ENCODE measurements around the gene PWP1. TPM values are rescaled to one million over a fixed set of nuclear protein-coding genes. Genes with fewer than 3 reads are reported as not detected.
"Not testable (repeated sequence)": the region's sequence is repeated elsewhere in the genome, so short reads cannot be mapped to it uniquely, and the experiment has no call there.

The PWP1 gene
- total RNA-seq, 2 donors from 2014 or later: 28.0 to 59.2 TPM

DNA sequence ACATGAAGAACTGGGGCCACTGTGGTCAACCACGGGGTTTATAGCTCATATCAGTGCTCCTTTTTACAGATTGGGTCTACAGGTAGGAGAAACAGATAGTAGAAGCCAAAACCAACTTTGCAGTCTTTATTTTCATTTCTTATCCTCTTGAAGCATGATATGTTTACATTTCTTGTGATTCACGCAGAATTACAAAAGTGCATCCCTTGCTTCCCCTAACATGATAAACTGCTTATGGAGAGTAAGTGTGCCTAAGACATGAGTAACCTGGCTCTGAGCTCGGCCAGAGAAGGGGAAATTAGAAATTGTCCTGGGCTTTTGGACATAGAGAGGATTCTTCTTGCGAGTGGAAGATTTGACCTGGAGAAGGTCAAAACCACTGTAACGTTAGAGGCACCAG, 18.4 kb downstream of the PWP1 start:
- ATAC-seq (no peak), DNase-seq (ENCODE audit: low spot score in 2 of 2) (no peak)
- peaks cover 55 to 78% of the 10 kb centered on the region in 2 donors for H3K36me3 Mint-ChIP-seq
- H3K27ac Mint-ChIP-seq: no peak overlapping the region
- no peaks in the 10 kb centered on the region for H3K9me3 Mint-ChIP-seq

DNA sequence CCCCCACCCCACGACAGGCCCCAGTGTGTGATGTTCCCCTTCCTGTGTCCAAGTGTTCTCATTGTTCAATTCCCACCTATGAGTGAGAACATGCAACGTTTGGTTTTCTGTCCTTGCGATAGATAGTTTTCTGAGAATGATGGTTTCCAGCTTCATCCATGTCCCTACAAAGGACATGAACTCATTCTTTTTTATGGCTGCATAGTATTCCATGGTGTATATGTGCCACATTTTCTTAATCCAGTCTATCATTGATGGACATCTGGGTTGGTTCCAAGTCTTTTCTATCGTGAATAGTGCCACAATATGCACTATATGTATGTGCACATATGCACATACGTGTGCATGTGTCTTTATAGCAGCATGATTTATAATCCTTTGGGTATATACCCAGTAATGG, 19.9 kb downstream of the PWP1 start:
- DNase-seq (ENCODE audit: low spot score in 2 of 2); H3K27ac Mint-ChIP-seq; H3K9me3 Mint-ChIP-seq; ATAC-seq: not testable (repeated sequence)
- peaks cover 45 to 71% of the 10 kb centered on the region in 2 donors for H3K36me3 Mint-ChIP-seq

GRCh38 chr12:107715780-107716179, 30.2 kb downstream of the PWP1 start:
- H3K27ac Mint-ChIP-seq: no peak overlapping the region
- ATAC-seq (no peak), DNase-seq (ENCODE audit: low spot score in 2 of 2) (no peak)
- no peaks in the 10 kb centered on the region for H3K9me3 Mint-ChIP-seq
- H3K36me3 Mint-ChIP-seq: peaks cover 9 to 21% of the 10 kb centered on the region in 2 donors

DNA sequence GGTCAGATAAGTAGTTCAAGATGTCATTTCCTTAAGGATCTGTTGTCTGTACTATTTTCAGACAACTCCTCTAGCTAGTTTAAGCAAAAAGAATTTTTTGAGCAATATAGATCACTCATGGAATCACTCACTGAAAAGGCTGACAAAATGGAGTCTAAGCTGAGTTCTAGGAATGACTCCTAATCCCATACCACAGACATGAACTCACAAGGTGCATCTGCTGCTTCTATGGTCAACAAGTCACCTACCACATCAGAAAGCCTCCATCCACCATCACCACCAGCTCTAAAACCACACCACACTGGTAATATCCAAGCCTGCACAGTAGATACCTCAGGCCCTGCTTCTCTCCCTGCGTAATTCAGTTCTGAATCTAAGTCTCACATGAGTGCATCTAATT, 33.0 kb downstream of the PWP1 start:
- Mint-ChIP-seq H3K27ac (no peak overlapping the region), H3K9me3 (peaks cover 5% of the 10 kb centered on the region in 2 donors), H3K36me3 (peaks cover 11 to 24% of the 10 kb centered on the region in 2 donors)
- ATAC-seq (peak; percentile 86 to 90), DNase-seq (ENCODE audit: low spot score in 2 of 2) (no peak)

DNA sequence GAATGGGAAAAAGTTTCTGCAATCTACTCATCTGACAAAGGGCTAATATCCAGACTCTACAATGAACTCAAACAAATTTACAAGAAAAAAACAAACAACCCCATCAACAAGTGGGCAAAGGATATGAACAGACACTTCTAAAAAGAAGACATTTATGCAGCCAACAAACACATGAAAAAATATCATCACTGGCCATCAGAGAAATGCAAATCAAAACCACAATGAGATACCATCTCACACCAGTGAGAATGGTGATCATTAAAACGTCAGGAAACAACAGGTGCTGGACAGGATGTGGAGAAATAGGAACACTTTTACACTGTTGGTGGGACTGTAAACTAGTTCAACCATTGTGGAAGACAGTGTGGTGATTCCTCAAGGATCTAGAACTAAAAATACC, 41.7 kb downstream of the PWP1 start:
- not testable (repeated sequence) for H3K27ac Mint-ChIP-seq; H3K9me3 Mint-ChIP-seq; ATAC-seq; DNase-seq (ENCODE audit: low spot score in 2 of 2)
- peaks cover 19 to 22% of the 10 kb centered on the region in 2 donors for H3K36me3 Mint-ChIP-seq

- peaks cover 15 to 18% of the 10 kb centered on the region in 2 donors for H3K36me3 Mint-ChIP-seq
- not testable (repeated sequence) for H3K9me3 Mint-ChIP-seq; ATAC-seq; DNase-seq (ENCODE audit: low spot score in 2 of 2); H3K27ac Mint-ChIP-seq
Observed at GRCh38 chr12:107727742-107728141, 42.1 kb downstream of the PWP1 start.

- no peak for ATAC-seq
- DNase-seq (ENCODE audit: low spot score in 2 of 2): no peak
- Mint-ChIP-seq H3K27ac (no peak overlapping the region), H3K36me3 (peaks cover 6 to 14% of the 10 kb centered on the region in 2 donors), H3K9me3 (no peaks in the 10 kb centered on the region)
Observed at GRCh38 chr12:107730618-107731341, 45.2 kb downstream of the PWP1 start.

- Mint-ChIP-seq H3K27ac (no peak overlapping the region), H3K36me3 (peaks cover 12 to 20% of the 10 kb centered on the region in 2 donors), H3K9me3 (no peaks in the 10 kb centered on the region)
- ATAC-seq (no peak), DNase-seq (ENCODE audit: low spot score in 2 of 2) (no peak)
Observed at GRCh38 chr12:107731366-107731765, 45.8 kb downstream of the PWP1 start.

DNA sequence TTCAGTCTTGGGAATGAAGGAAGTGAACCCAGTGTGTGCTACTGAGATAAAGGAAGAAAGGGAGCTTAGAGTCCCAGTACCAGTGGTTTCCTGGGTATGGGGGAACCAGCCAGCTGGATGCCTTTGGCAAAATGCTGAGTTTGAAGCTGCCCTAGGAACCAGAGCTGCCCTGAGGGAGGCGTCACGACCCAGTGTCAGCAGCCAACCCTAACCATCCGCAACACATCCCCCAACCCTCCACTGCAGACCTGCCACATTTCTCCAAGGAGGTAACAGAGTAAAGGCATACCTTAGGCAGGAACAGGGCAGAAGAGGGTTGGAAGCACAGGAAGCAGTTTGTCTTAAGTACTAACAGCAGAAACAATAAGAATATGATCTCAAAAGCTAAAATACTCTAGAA, 46.8 kb downstream of the PWP1 start:
- no peak for DNase-seq (ENCODE audit: low spot score in 2 of 2)
- ATAC-seq: no peak
- Mint-ChIP-seq H3K27ac (no peak overlapping the region), H3K9me3 (no peaks in the 10 kb centered on the region), H3K36me3 (peaks cover 14 to 30% of the 10 kb centered on the region in 2 donors)

DNA sequence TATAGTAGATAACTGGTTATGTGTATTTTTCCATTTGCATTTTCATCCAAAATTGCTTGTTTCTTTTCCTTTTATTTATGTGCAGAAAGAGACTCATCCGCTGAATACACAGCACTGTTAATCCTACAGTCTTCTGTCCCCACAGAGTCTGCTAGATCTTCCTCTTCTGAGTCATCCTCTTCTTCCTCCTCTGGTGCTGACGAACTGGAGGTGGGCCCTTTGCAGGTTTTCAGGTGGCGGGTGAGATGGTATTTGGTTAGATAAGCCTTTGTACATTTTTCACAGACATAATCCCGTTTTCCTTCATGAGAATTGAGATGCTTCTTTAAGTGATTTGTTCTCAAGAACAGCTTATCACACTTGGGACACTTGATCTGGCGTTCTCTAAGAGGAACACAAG, 48.5 kb downstream of the PWP1 start:
- H3K9me3 Mint-ChIP-seq: no peaks in the 10 kb centered on the region

GRCh38 chr12:107735763-107736162, 50.2 kb downstream of the PWP1 start:
- ATAC-seq: no peak

More for the DNA sequence above, 48.5 kb downstream of the PWP1 start:
- H3K36me3 Mint-ChIP-seq: peaks cover 25 to 44% of the 10 kb centered on the region in 2 donors
- ATAC-seq: no peak
- no peak for DNase-seq (ENCODE audit: low spot score in 2 of 2)
- peak overlapping the region in 1 of 2 donors; percentile 41 for H3K27ac Mint-ChIP-seq

DNA sequence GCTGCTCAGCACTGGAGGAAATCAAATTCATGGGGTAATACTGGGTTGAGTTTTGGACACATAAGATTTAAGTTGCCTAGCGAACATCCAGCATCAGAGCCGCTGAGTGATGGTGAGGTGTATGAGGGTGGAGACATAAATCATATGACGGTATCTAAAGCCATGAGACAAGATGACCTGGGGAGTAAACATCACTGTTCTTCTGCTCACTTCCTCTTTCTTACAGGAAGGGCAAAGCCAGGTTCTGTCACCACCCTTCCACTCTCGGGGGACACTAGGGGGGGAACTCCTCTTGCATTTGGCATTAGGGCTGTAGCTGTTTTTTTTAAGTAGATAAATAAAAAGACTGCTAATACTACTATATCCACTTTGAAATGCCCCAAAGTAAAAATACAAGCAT, 51.3 kb downstream of the PWP1 start:
- Mint-ChIP-seq H3K9me3 (no peaks in the 10 kb centered on the region), H3K27ac (peak overlapping the region; percentile 1 to 10), H3K36me3 (peaks cover 34 to 58% of the 10 kb centered on the region in 2 donors)
- DNase-seq (ENCODE audit: low spot score in 2 of 2): no peak
- no peak for ATAC-seq

More at GRCh38 chr12:107735763-107736162, 50.2 kb downstream of the PWP1 start:
- no peaks in the 10 kb centered on the region for H3K9me3 Mint-ChIP-seq
- DNase-seq (ENCODE audit: low spot score in 2 of 2): no peak
- H3K27ac Mint-ChIP-seq: no peak overlapping the region
- H3K36me3 Mint-ChIP-seq: peaks cover 28 to 50% of the 10 kb centered on the region in 2 donors

- Mint-ChIP-seq H3K27ac (no peak overlapping the region), H3K9me3 (no peaks in the 10 kb centered on the region), H3K36me3 (peaks cover 9 to 17% of the 10 kb centered on the region in 2 donors)
- ATAC-seq (no peak), DNase-seq (ENCODE audit: low spot score in 2 of 2) (no peak)
Observed at GRCh38 chr12:107748472-107748871, 62.9 kb downstream of the PWP1 start.

- H3K36me3 Mint-ChIP-seq: peaks cover 8 to 20% of the 10 kb centered on the region in 2 donors
- no peaks in the 10 kb centered on the region for H3K9me3 Mint-ChIP-seq
- DNase-seq (ENCODE audit: low spot score in 2 of 2) (no peak), ATAC-seq (peak; percentile 13 to 20)
- H3K27ac Mint-ChIP-seq: no peak overlapping the region
Observed at GRCh38 chr12:107749083-107749482, 63.5 kb downstream of the PWP1 start.

GRCh38 chr12:107759410-107759809, 73.8 kb downstream of the PWP1 start:
- DNase-seq (ENCODE audit: low spot score in 2 of 2): peak in 1 of 2 donors; percentile 11
- H3K27ac Mint-ChIP-seq: peak overlapping the region; percentile 84 to 94
- H3K9me3 Mint-ChIP-seq: no peaks in the 10 kb centered on the region
- peaks cover 0 to 19% of the 10 kb centered on the region in 2 donors for H3K36me3 Mint-ChIP-seq
- ATAC-seq: peak; percentile 25 to 31

- DNase-seq (ENCODE audit: low spot score in 2 of 2) (peak in 1 of 2 donors; percentile 46), ATAC-seq (peak; percentile 20 to 45)
- peak overlapping the region; percentile 84 to 94 for H3K27ac Mint-ChIP-seq
- H3K9me3 Mint-ChIP-seq: no peaks in the 10 kb centered on the region
- H3K36me3 Mint-ChIP-seq: peaks cover 0 to 19% of the 10 kb centered on the region in 2 donors
Observed at GRCh38 chr12:107760207-107760808, 74.7 kb downstream of the PWP1 start.

DNA sequence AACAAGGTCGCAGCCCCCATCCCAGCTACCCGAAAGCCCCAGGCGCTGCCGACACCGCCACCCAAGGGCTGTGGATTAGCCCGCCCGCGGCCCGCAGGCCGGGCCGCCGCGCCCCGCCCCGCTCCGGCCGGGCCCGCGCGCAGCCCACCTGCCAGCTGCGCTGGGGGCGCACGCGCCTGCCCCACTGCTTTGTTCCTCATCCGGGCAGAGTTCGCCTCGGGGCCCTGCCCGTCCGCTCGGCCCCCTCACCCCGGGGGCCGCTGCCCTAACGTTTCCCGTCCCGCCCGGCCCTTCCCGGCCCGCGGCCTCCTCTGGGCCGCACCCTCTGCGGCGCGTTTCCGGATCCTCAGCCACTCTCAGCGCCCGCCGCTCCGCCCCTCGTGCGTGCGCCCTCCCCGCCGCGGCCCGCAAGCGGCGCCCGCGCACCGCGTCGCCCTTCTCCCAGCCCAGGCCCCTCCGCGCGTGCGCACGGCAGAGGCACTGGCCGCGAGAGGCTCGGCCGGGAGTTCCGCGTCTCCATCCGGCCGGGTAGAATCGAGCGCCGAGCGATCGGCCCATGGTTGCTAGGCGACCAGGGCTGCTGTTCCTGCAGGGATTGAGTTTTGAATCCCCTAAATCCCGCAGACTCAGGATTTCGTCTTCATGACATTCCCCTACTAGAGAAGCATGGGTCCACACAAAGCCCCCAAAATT, 75.4 kb downstream of the PWP1 start, which contains the start of gene PRDM4:
PRDM4 (minus strand) TSS at position 329 of the 693 bp plus-strand sequence. CDS start 622 bp downstream, outside the sequence.
- ATAC-seq: peak; percentile 96 to 99
- peak within 1 kb of the TSS; percentile 84 to 94 for H3K27ac Mint-ChIP-seq
- no peaks in the 10 kb centered on the region for H3K9me3 Mint-ChIP-seq
- peak; percentile 92 to 96 for DNase-seq (ENCODE audit: low spot score in 2 of 2)
- peaks cover 0 to 19% of the 10 kb centered on the region in 2 donors for H3K36me3 Mint-ChIP-seq
